HepG2 (cell line): ENCODE data around the gene TCN2. TPM values are rescaled to one million over a fixed set of nuclear protein-coding genes. Genes with fewer than 3 reads are reported as not detected.

ENCODE experiments used
- ATAC-seq: fragments of 200-7000 bp; cut with Tn5 transposase; 3 replicates; pipeline ENCODE4 v1.9.1; 2020; ENCODE audit warnings: mild to moderate bottlenecking, moderate library complexity
- BruUV-seq: library from RNA; stranded (reverse); fragments of 400-500 nt; replicated peaks from 2 replicates; lab custom pipeline; 2021; lab: Mats Ljungman, UMichigan
- CTCF ChIA-PET: fragments of 300-600 bp; formaldehyde crosslinking; extraction: SDS; loops from one replicate; lab custom pipeline; 2021; ENCODE audit warnings: low total read pairs, inconsistent platforms, low intra/inter-chr PET ratio; lab: Yijun Ruan, JAX
- POLR2A ChIA-PET: fragments of 350-600 bp; sonication (Branson Sonifier 250); formaldehyde crosslinking; loops from one replicate; lab custom pipeline; 2020; ENCODE audit warnings: antibody characterized with exemption, inconsistent platforms; lab: Yijun Ruan, JAX
- DNase-seq: peaks from one replicate; pipeline ENCODE4 v3.0.0-alpha.2; 2015; ENCODE audit warnings: low spot score
- FAIRE-seq: peaks from 3 replicates; lab custom pipeline; 2011; peaks lifted over from hg19 to GRCh38; lab: Jason Lieb, UNC
- H2AFZ ChIP-seq: one replicate; pipeline ENCODE4 v1.6.1; 2011; ENCODE audit warnings: low read length, inconsistent platforms
- H3K27ac ChIP-seq: fragments of 300-600 bp; 3 replicates; pipeline ENCODE4 v1.8.0; 2011; ENCODE audit warnings: mixed run types, mild to moderate bottlenecking, mixed read lengths, low read length, inconsistent platforms; ENCODE audit not compliant: insufficient read depth; ENCODE audit errors: extremely low read length
- H3K27me3 ChIP-seq, 2 experiments: fragments of 200-600 bp in 1 of 2; 2 replicates in 1 of 2; 3 replicates in 1 of 2; pipeline versions ENCODE4 v1.6.0 to v1.8.0; 2011; ENCODE audit warnings: low read length in 2 of 2, mild to moderate bottlenecking in 2 of 2, moderate library complexity in 2 of 2, inconsistent platforms in 1 of 2; ENCODE audit not compliant: insufficient read depth in 2 of 2, control insufficient read depth in 1 of 2
- H3K36me3 ChIP-seq, 2 experiments: fragments of 200-600 bp in 1 of 2; replicated peaks in 1 of 2; 2 replicates in 1 of 2; 3 replicates in 1 of 2; pipeline versions ENCODE4 v1.5.1 to v1.8.0; 2011; ENCODE audit warnings: low read length in 2 of 2, inconsistent platforms in 1 of 2; ENCODE audit not compliant: insufficient read depth in 2 of 2, control insufficient read depth in 1 of 2
- H3K4me1 ChIP-seq: 2 replicates; pipeline ENCODE4 v1.5.1; 2012; ENCODE audit warnings: low read length, inconsistent platforms; ENCODE audit not compliant: insufficient read depth
- H3K4me2 ChIP-seq: 2 replicates; pipeline ENCODE4 v1.6.0; 2011; ENCODE audit warnings: low read depth, low read length, inconsistent platforms
- H3K4me3 ChIP-seq, 3 experiments: fragments of 200-600 bp in 1 of 3; sonication (generic), shearing (Covaris generic) in 1 of 3; replicated peaks in 1 of 3; 2 replicates each; pipeline ENCODE4 v1.5.1; 2011 to 2016; ENCODE audit warnings: low read length in 3 of 3, inconsistent platforms in 2 of 3, low read depth in 2 of 3, mild to moderate bottlenecking in 2 of 3, control low read depth in 1 of 3, mixed read lengths in 1 of 3; ENCODE audit not compliant: insufficient read depth in 1 of 3
- H3K79me2 ChIP-seq: one replicate; pipeline ENCODE4 v1.6.1; 2011; ENCODE audit warnings: low read length, inconsistent platforms; ENCODE audit not compliant: insufficient read depth
- H3K9ac ChIP-seq: 2 replicates; pipeline ENCODE4 v1.6.0; 2011; ENCODE audit warnings: mild to moderate bottlenecking, low read depth, low read length, inconsistent platforms; ENCODE audit not compliant: insufficient read depth
- H3K9me3 ChIP-seq: 2 replicates; pipeline ENCODE4 v1.5.1; 2012; ENCODE audit warnings: mild to moderate bottlenecking, low read length
- H4K20me1 ChIP-seq: 2 replicates; pipeline ENCODE4 v1.6.0; 2011; ENCODE audit warnings: inconsistent platforms, mild to moderate bottlenecking, low read length, moderate library complexity; ENCODE audit not compliant: insufficient read depth
- EZH2 ChIP-seq: conservative IDR thresholded peaks from 2 replicates; pipeline ENCODE4 v1.6.1; 2012; ENCODE audit warnings: mild to moderate bottlenecking, low read depth, low read length, moderate library complexity
- MAX ChIP-seq: IDR thresholded peaks from 2 replicates; pipeline ENCODE4 v1.6.1; 2012; ENCODE audit warnings: inconsistent platforms
- RCOR2 ChIP-seq: IDR thresholded peaks from 2 replicates; pipeline ENCODE4 v1.6.1; 2016; ENCODE audit warnings: missing biosample characterization, missing genetic modification reagents
- TCF7 ChIP-seq: sonication (generic); IDR thresholded peaks from 2 replicates; pipeline ENCODE4 v1.6.1; 2016; ENCODE audit warnings: antibody characterized with exemption, low read depth
- TP53 ChIP-seq: sonication (generic); formaldehyde crosslinking; conservative IDR thresholded peaks from 2 replicates; pipeline ENCODE4 v1.4.0; 2020; ENCODE audit warnings: missing genetic modification reagents
- ZBTB33 ChIP-seq: sonication (generic); formaldehyde crosslinking; IDR thresholded peaks from 2 replicates; pipeline ENCODE4 v1.4.0; 2020; ENCODE audit warnings: missing genetic modification reagents
- ZFP41 ChIP-seq: sonication (generic); formaldehyde crosslinking; IDR thresholded peaks from 2 replicates; pipeline ENCODE4 v1.4.0; 2020; ENCODE audit warnings: mild to moderate bottlenecking, missing genetic modification reagents, borderline replicate concordance
- ZFYVE20 ChIP-seq: sonication (generic); formaldehyde crosslinking; IDR thresholded peaks from 2 replicates; pipeline ENCODE4 v1.8.0; 2023; ENCODE audit warnings: low read depth, mild to moderate bottlenecking, moderate library complexity, missing genetic modification reagents, borderline replicate concordance
- ZMYM2 ChIP-seq: sonication (generic); formaldehyde crosslinking; IDR thresholded peaks from 2 replicates; pipeline ENCODE4 v1.8.0; 2022; ENCODE audit warnings: mild to moderate bottlenecking, missing genetic modification reagents
- ZSCAN21 ChIP-seq: sonication (generic); formaldehyde crosslinking; IDR thresholded peaks from 2 replicates; pipeline ENCODE4 v1.8.0; 2022; ENCODE audit warnings: mild to moderate bottlenecking, missing genetic modification reagents, moderate library complexity, borderline replicate concordance
- ZUFSP ChIP-seq: sonication (generic); formaldehyde crosslinking; IDR thresholded peaks from 2 replicates; pipeline ENCODE4 v1.9.0; 2021; ENCODE audit warnings: missing genetic modification reagents, mild to moderate bottlenecking, borderline replicate concordance
- WGBS: methylation state at CpG from one replicate; pipeline ENCODE4 v1.1.6; 2017; ENCODE audit warnings: low lambda C conversion rate; 5-methylcytosine and 5-hydroxymethylcytosine counted together
- in situ Hi-C: cut with HindIII; loops from 2 replicates; pipeline ENCODE4 v1.10.0; 2017; ENCODE audit warnings: low pct_unique_long_range_greater_than_20kb; ENCODE audit not compliant: extremely low pct_ligation_motif_present
- intact Hi-C: fragments of 100-400 bp; cut with micrococcal nuclease; formaldehyde crosslinking; loops from one replicate; pipeline ENCODE4 v1.10.0; 2022; ENCODE audit not compliant: unreplicated experiment
- polyA plus RNA-seq, 8 experiments: library from polyadenylated mRNA; depleted of rRNA in 3 of 8; stranded (reverse) in 7 of 8; unstranded in 1 of 8; fragments of >200 nt; fragmentation: Illumina TruSeq in 4 of 8; extraction: Trizol in 4 of 8; gene quantifications; 2 replicates each; pipeline versions ENCODE4 v1.2.1 to v1.2.3, GENCODE V29; 2011 to 2016; ENCODE audit warnings: low read depth in 4 of 8, missing spikeins in 1 of 8, mixed read lengths in 1 of 8; ENCODE audit not compliant: insufficient read depth in 1 of 8
- total RNA-seq, 5 experiments: library from RNA; depleted of rRNA; stranded (reverse); fragments of >200 nt; fragmentation: Illumina TruSeq; extraction: Trizol; gene quantifications; 2 replicates each; pipeline ENCODE4 v1.2.3, GENCODE V29; 2016; ENCODE audit warnings: low read depth in 1 of 5

Gene TCN2
- total and polyA plus RNA-seq, 2 of the 13 experiments (the other 11 are each of a cell fraction or from before 2014, with no cell fraction given) = 0.29 to 0.31 TPM

GRCh38 chr22:30575859-30576258, 31.1 kb upstream of the TCN2 start:
- POLR2A ChIA-PET = interaction anchor here (1.5 kb wide), 1 partner anchor 15 kb away, joined by 5 read pairs; the partner anchor contains the start of gene PES1
- TF ChIP-seq ZBTB33 = peak; percentile 62; the same call in 1 of the 2 replicates
- no peak for TF ChIP-seq ZSCAN21 (CRISPR knock-in tag)
- TF ChIP-seq TCF7 = no peak
- TF ChIP-seq, all 625 proteins: peak for 1
- in situ Hi-C loops = no loop called here
- ATAC-seq (no peak), DNase-seq (no peak), FAIRE-seq (no peak)
- H4K20me1 ChIP-seq = no peaks in the 10 kb centered on the region
- peaks cover 21 to 49% of the 10 kb centered on the region in 2 experiments; a peak in 4 of 5 replicates for H3K36me3 ChIP-seq
- no peak overlapping the region for H3K9ac ChIP-seq
- WGBS = 96% methylated on average over 8 of the region's 15 CpGs
- intact Hi-C loops = loop anchor here (2.0 kb wide), 1 partner anchor 15 kb away; the partner anchor contains the start of gene PES1
- no peak overlapping the region for H3K4me3 ChIP-seq
- H3K79me2 ChIP-seq = no peaks in the 10 kb centered on the region
- H2AFZ ChIP-seq = no peak overlapping the region
- no peak overlapping the region for H3K27ac ChIP-seq
- H3K4me2 ChIP-seq = no peak overlapping the region
- no TSS peak for BruUV-seq
- peaks cover 37% of the 10 kb centered on the region for H3K4me1 ChIP-seq
- CTCF ChIA-PET = no interaction called here
- no peaks in the 10 kb centered on the region for H3K27me3 ChIP-seq
- H3K9me3 ChIP-seq = no peaks in the 10 kb centered on the region

GRCh38 chr22:30578481-30578880, 28.5 kb upstream of the TCN2 start:
- in situ Hi-C loops (no loop called here), intact Hi-C loops (no loop called here)
- no peak for DNase-seq
- Histone ChIP-seq H3K9me3 (no peaks in the 10 kb centered on the region), H2AFZ (no peak overlapping the region), H3K79me2 (no peaks in the 10 kb centered on the region), H3K4me1 (peaks cover 11% of the 10 kb centered on the region), H3K27me3 (no peaks in the 10 kb centered on the region), H3K9ac (no peak overlapping the region), H3K4me2 (no peak overlapping the region), H3K4me3 (no peak overlapping the region), H4K20me1 (no peaks in the 10 kb centered on the region), H3K36me3 (peaks cover 33 to 75% of the 10 kb centered on the region in 2 experiments), H3K27ac (no peak overlapping the region)
- BruUV-seq = no TSS peak
- ChIA-PET CTCF (no interaction called here), POLR2A (no interaction called here)
- WGBS = 97% methylated on average over 12 of the region's 12 CpGs
- ATAC-seq = no peak
- no peak for FAIRE-seq
- TF ChIP-seq ZFYVE20 (CRISPR knock-in tag) = no peak
- TF ChIP-seq RCOR2 (CRISPR knock-in tag) = no peak
- no peak for TF ChIP-seq ZMYM2 (CRISPR knock-in tag)
- no peak for TF ChIP-seq ZFP41 (CRISPR knock-in tag)
- TF ChIP-seq TP53 (CRISPR knock-in tag) = no peak
- no peak for TF ChIP-seq EZH2
- TF ChIP-seq ZUFSP (CRISPR knock-in tag) = no peak
- no peak for TF ChIP-seq MAX
